HCT116 (cell line): ENCODE measurements around the gene GRHL1. TPM values are rescaled to one million over a fixed set of nuclear protein-coding genes. Genes with fewer than 3 reads are reported as not detected.

Experiments used
- ATAC-seq: fragments of 200-7000 bp; cut with Tn5 transposase; 2 replicates; pipeline ENCODE4 v1.9.1; 2020; ENCODE audit warnings: mild to moderate bottlenecking, moderate library complexity
- BruUV-seq: library from RNA; stranded (reverse); fragments of 400-500 nt; replicated peaks from 2 replicates; lab custom pipeline; 2021; lab: Mats Ljungman, UMichigan
- CTCF ChIA-PET: fragments of 300-600 bp; sonication (Branson Sonifier 250); formaldehyde crosslinking; loops from one replicate; lab custom pipeline; 2021; ENCODE audit warnings: antibody characterized with exemption; lab: Charles Lee
- POLR2A ChIA-PET: fragments of 300-600, 350-600 bp; sonication (Branson Sonifier 250); formaldehyde crosslinking; loops from one replicate; lab custom pipeline; 2021; ENCODE audit warnings: antibody characterized with exemption; lab: Charles Lee
- RAD21 ChIA-PET, 2 experiments: fragments of 300-600 bp; sonication (Branson Sonifier 250); formaldehyde crosslinking; loops; one replicate each; lab custom pipeline; 2023; ENCODE audit warnings: low total read pairs in 2 of 2; ENCODE audit not compliant: uncharacterized antibody in 2 of 2, unreplicated experiment in 2 of 2, low non-redundant PET in 1 of 2; lab: Charles Lee
- DNase-seq: peaks from one replicate; pipeline ENCODE4 v3.0.0-alpha.2; 2010; ENCODE audit warnings: low read depth, low spot score
- H2AFZ ChIP-seq: fragments of 200-600 bp; shearing (Covaris generic), sonication (generic); 2 replicates; pipeline ENCODE4 v1.6.1; 2017; ENCODE audit warnings: low read depth, mixed run types, mixed read lengths, antibody characterized with exemption, low read length; ENCODE audit not compliant: poor library complexity, severe bottlenecking
- H3K27ac ChIP-seq: 2 replicates; pipeline ENCODE4 v1.5.1; 2012; ENCODE audit warnings: low read depth, low read length
- H3K27me3 ChIP-seq: fragments of 200-600 bp; sonication (generic); 2 replicates; pipeline ENCODE4 v1.6.1; 2016; ENCODE audit warnings: mixed run types, low read length, mixed read lengths; ENCODE audit not compliant: insufficient read depth
- H3K36me3 ChIP-seq, 2 experiments: fragments of 200-500 bp in 1 of 2; fragments of 200-600 bp in 1 of 2; sonication (Bioruptor generic) in 1 of 2; sonication (generic) in 1 of 2; 2 replicates each; pipeline versions ENCODE4 v1.5.1 to v1.6.1; 2014 to 2016; ENCODE audit warnings: low read length in 2 of 2, inconsistent platforms in 1 of 2, mixed read lengths in 1 of 2, mixed run types in 1 of 2; ENCODE audit not compliant: insufficient read depth in 2 of 2, control insufficient read depth in 1 of 2
- H3K4me1 ChIP-seq, 2 experiments: fragments of 200-600 bp in 1 of 2; sonication (generic) in 1 of 2; 2 replicates each; pipeline versions ENCODE4 v1.5.1 to v1.6.1; 2012 to 2017; ENCODE audit warnings: low read length in 2 of 2, inconsistent platforms in 1 of 2, mild to moderate bottlenecking in 1 of 2, mixed read lengths in 1 of 2, mixed run types in 1 of 2, moderate library complexity in 1 of 2; ENCODE audit not compliant: insufficient read depth in 2 of 2, control insufficient read depth in 1 of 2
- H3K4me2 ChIP-seq: fragments of 200-600 bp; sonication (generic); 2 replicates; pipeline ENCODE4 v1.6.1; 2017; ENCODE audit warnings: mixed run types, low read length, mixed read lengths
- H3K4me3 ChIP-seq, 2 experiments: fragments of 200-600 bp in 1 of 2; sonication (generic) in 1 of 2; replicated peaks in 1 of 2; 2 replicates each; pipeline ENCODE4 v1.5.1; 2011 to 2016; ENCODE audit warnings: low read length in 2 of 2, control low read depth in 1 of 2, low read depth in 1 of 2, mild to moderate bottlenecking in 1 of 2, mixed read lengths in 1 of 2, mixed run types in 1 of 2
- H3K79me2 ChIP-seq: fragments of 200-600 bp; sonication (generic); 2 replicates; pipeline ENCODE4 v1.6.1; 2017; ENCODE audit warnings: mild to moderate bottlenecking, mixed run types, low read length, moderate library complexity, mixed read lengths; ENCODE audit not compliant: insufficient read depth
- H3K9ac ChIP-seq: fragments of 200-600 bp; sonication (generic); 2 replicates; pipeline ENCODE4 v1.6.1; 2016; ENCODE audit warnings: low read length, mixed read lengths
- H3K9me2 ChIP-seq: fragments of 200-600 bp; sonication (generic), shearing (Covaris generic); 2 replicates; pipeline ENCODE4 v1.6.1; 2017; ENCODE audit warnings: mixed run types, mild to moderate bottlenecking, moderate library complexity; ENCODE audit not compliant: insufficient read depth
- H3K9me3 ChIP-seq, 2 experiments: fragments of 200-500 bp in 1 of 2; fragments of 200-600 bp in 1 of 2; sonication (Bioruptor generic) in 1 of 2; sonication (generic) in 1 of 2; 2 replicates each; pipeline ENCODE4 v1.6.1; 2014 to 2017; ENCODE audit warnings: low read length in 2 of 2, mixed read lengths in 2 of 2, inconsistent platforms in 1 of 2, low read depth in 1 of 2, mild to moderate bottlenecking in 1 of 2, mixed run types in 1 of 2, moderate library complexity in 1 of 2; ENCODE audit not compliant: control insufficient read depth in 1 of 2, insufficient read depth in 1 of 2
- H4K20me1 ChIP-seq: fragments of 200-600 bp; sonication (generic), shearing (Covaris generic); 2 replicates; pipeline ENCODE4 v1.6.1; 2017; ENCODE audit warnings: mixed run types, mild to moderate bottlenecking, moderate library complexity; ENCODE audit not compliant: insufficient read depth
- CBX3 ChIP-seq: IDR thresholded peaks from 2 replicates; pipeline ENCODE4 v1.6.1; 2012; ENCODE audit warnings: low read depth
- CEBPB ChIP-seq: IDR thresholded peaks from 2 replicates; pipeline ENCODE4 v1.6.1; 2012; ENCODE audit warnings: low read depth
- CTCF ChIP-seq, 3 experiments: fragments of 200-600 bp in 1 of 3; sonication (generic) in 1 of 3; IDR thresholded peaks in 2 of 3; conservative IDR thresholded peaks in 1 of 3; 2 replicates each; pipeline ENCODE4 v1.5.1; 2012 to 2017; ENCODE audit warnings: low read depth in 2 of 3, low read length in 2 of 3, antibody characterized with exemption in 1 of 3, borderline replicate concordance in 1 of 3, control low read depth in 1 of 3, mild to moderate bottlenecking in 1 of 3, mixed read lengths in 1 of 3, mixed run types in 1 of 3, moderate library complexity in 1 of 3; ENCODE audit not compliant: insufficient read depth in 1 of 3
- EGR1 ChIP-seq: IDR thresholded peaks from 2 replicates; pipeline ENCODE4 v1.6.1; 2012; ENCODE audit warnings: low read depth
- ELF1 ChIP-seq: IDR thresholded peaks from 2 replicates; pipeline ENCODE4 v1.6.1; 2012; ENCODE audit warnings: low read depth, borderline replicate concordance
- FOSL1 ChIP-seq: IDR thresholded peaks from 2 replicates; pipeline ENCODE4 v1.6.1; 2012; ENCODE audit warnings: low read depth
- POLR2A ChIP-seq: IDR thresholded peaks from 2 replicates; pipeline ENCODE4 v1.7.0; 2011; ENCODE audit warnings: borderline replicate concordance; ENCODE audit not compliant: insufficient read depth, insufficient read length; ENCODE audit errors: extremely low read depth
- POLR2AphosphoS5 ChIP-seq: IDR thresholded peaks from 2 replicates; pipeline ENCODE4 v1.6.1; 2011; ENCODE audit warnings: mild to moderate bottlenecking, low read depth, low read length, moderate library complexity
- SRF ChIP-seq: IDR thresholded peaks from 2 replicates; pipeline ENCODE4 v1.6.1; 2012; ENCODE audit warnings: low read depth
- TCF7L2 ChIP-seq: IDR thresholded peaks from 2 replicates; pipeline ENCODE4 v1.7.0; 2011; ENCODE audit warnings: borderline replicate concordance, inconsistent platforms; ENCODE audit not compliant: insufficient read depth, insufficient read length; ENCODE audit errors: extremely low read depth
- YY1 ChIP-seq: IDR thresholded peaks from 2 replicates; pipeline ENCODE4 v1.6.1; 2011; ENCODE audit warnings: low read length, low read depth, moderate library complexity, mild to moderate bottlenecking; ENCODE audit not compliant: insufficient replicate concordance; ENCODE audit errors: extremely low read depth
- ZBTB33 ChIP-seq: IDR thresholded peaks from 2 replicates; pipeline ENCODE4 v1.6.1; 2011; ENCODE audit warnings: mild to moderate bottlenecking, low read length, moderate library complexity; ENCODE audit not compliant: insufficient replicate concordance; ENCODE audit errors: extremely low read depth
- ZFX ChIP-seq: fragments of 450-650 bp; IDR thresholded peaks from 2 replicates; pipeline ENCODE4 v1.6.1; 2017
- ZNF274 ChIP-seq: fragments of 200-500 bp; sonication (Bioruptor generic); IDR thresholded peaks from 2 replicates; pipeline ENCODE4 v1.6.1; 2014; ENCODE audit warnings: mild to moderate bottlenecking, low read depth, low read length, inconsistent platforms
- intact Hi-C: fragments of 100-400 bp; cut with micrococcal nuclease; formaldehyde crosslinking; loops from 2 replicates; pipeline ENCODE4 v1.10.0; 2022
- total RNA-seq: library from RNA; stranded (reverse); gene quantifications from one replicate; pipeline ENCODE4 v1.2.1, GENCODE V29; 2021; ENCODE audit not compliant: unreplicated experiment

GRHL1 gene
- total RNA-seq, 1 experiment from 2014 or later: 8.5 TPM

GRCh38 chr2:10009271-10009810 is 57.8 kb downstream of the GRHL1 start:
- no peaks in the 10 kb centered on the region for H3K27me3 ChIP-seq

More at GRCh38 chr2:10009271-10009810, 57.8 kb downstream of the GRHL1 start:
- Histone ChIP-seq H3K4me2 (no peak overlapping the region), H3K4me3 (no peak overlapping the region), H3K79me2 (no peaks in the 10 kb centered on the region), H3K9ac (no peak overlapping the region)
- no peak for TF ChIP-seq POLR2AphosphoS5
- no peak for TF ChIP-seq EGR1
- no peak for TF ChIP-seq TCF7L2
- TF ChIP-seq ZBTB33: no peak
- TF ChIP-seq POLR2A: no peak
- no peak for TF ChIP-seq ELF1
- TF ChIP-seq CTCF (IDR thresholded peaks at IDR 0.05 in 2 of 3, conservative IDR thresholded peaks at IDR 0.05 in 1 of 3; ENCODE audit: borderline replicate concordance in 1 of 3, insufficient read depth in 1 of 3, low read depth in 2 of 3, low read length in 2 of 3): no peak
- TF ChIP-seq ZFX: no peak
- no peak for TF ChIP-seq ZNF274
- no peak for TF ChIP-seq YY1
- no peak for TF ChIP-seq CEBPB
- TF ChIP-seq FOSL1: no peak
- TF ChIP-seq SRF: no peak
- TF ChIP-seq CBX3: no peak
- TF ChIP-seq, all 23 proteins: peak for 0
- H3K9me2 ChIP-seq: no peaks in the 10 kb centered on the region
- RAD21 ChIA-PET: no interaction called here
- H3K27ac ChIP-seq: no peak overlapping the region
- peaks cover 3 to 20% of the 10 kb centered on the region in 2 experiments; a peak in 3 of 4 replicates for H3K4me1 ChIP-seq
- no peaks in the 10 kb centered on the region for H4K20me1 ChIP-seq
- intact Hi-C loops: no loop called here
- no peak overlapping the region for H2AFZ ChIP-seq
- POLR2A ChIA-PET: no interaction called here
- H3K9me3 ChIP-seq: peaks cover 0 to 3% of the 10 kb centered on the region in 2 experiments; a peak in 1 of 4 replicates
- no peak for ATAC-seq
- no peak for DNase-seq
- CTCF ChIA-PET: no interaction called here
- H3K36me3 ChIP-seq: no peaks in the 10 kb centered on the region
- no TSS peak for BruUV-seq
